Measurements from ENCODE around the gene ARL5A. TPM values are rescaled to one million over a fixed set of nuclear protein-coding genes. Genes with fewer than 3 reads are reported as not detected.

ARL5A gene
- total RNA-seq, 1 donor from 2014 or later = 30.3 TPM

- Mint-ChIP-seq H3K4me1 (ENCODE audit: low read depth, unreplicated experiment) (peaks cover 34% of the 10 kb centered on the region), H3K27ac (ENCODE audit: unreplicated experiment) (no peak overlapping the region), H3K36me3 (ENCODE audit: unreplicated experiment) (no peaks in the 10 kb centered on the region), H3K4me3 (ENCODE audit: unreplicated experiment) (no peak overlapping the region), H3K27me3 (ENCODE audit: unreplicated experiment) (no peaks in the 10 kb centered on the region), H3K9me3 (ENCODE audit: unreplicated experiment) (peaks cover 2% of the 10 kb centered on the region)
- TF ChIP-seq CTCF (IDR thresholded peaks at IDR 0.05; ENCODE audit: partially characterized antibody, unreplicated experiment) = no peak
- DNase-seq = no peak
Measured at GRCh38 chr2:151766437-151767153, 61.6 kb downstream of the ARL5A start.

- Mint-ChIP-seq H3K4me3 (ENCODE audit: unreplicated experiment) (peak overlapping the region; percentile 30), H3K9me3 (ENCODE audit: unreplicated experiment) (peaks cover 4% of the 10 kb centered on the region), H3K4me1 (ENCODE audit: low read depth, unreplicated experiment) (peaks cover 36% of the 10 kb centered on the region), H3K27me3 (ENCODE audit: unreplicated experiment) (no peaks in the 10 kb centered on the region), H3K36me3 (ENCODE audit: unreplicated experiment) (no peaks in the 10 kb centered on the region), H3K27ac (ENCODE audit: unreplicated experiment) (peak overlapping the region; percentile 8)
- DNase-seq = no peak
- TF ChIP-seq CTCF (IDR thresholded peaks at IDR 0.05; ENCODE audit: partially characterized antibody, unreplicated experiment) = no peak
Measured at GRCh38 chr2:151765760-151766410, 62.3 kb downstream of the ARL5A start.

GRCh38 chr2:151762694-151763093, 65.5 kb downstream of the ARL5A start:
- Mint-ChIP-seq H3K27me3 (ENCODE audit: unreplicated experiment) (no peaks in the 10 kb centered on the region), H3K4me1 (ENCODE audit: low read depth, unreplicated experiment) (peaks cover 47% of the 10 kb centered on the region), H3K9me3 (ENCODE audit: unreplicated experiment) (peaks cover 4% of the 10 kb centered on the region), H3K4me3 (ENCODE audit: unreplicated experiment) (no peak overlapping the region), H3K27ac (ENCODE audit: unreplicated experiment) (peak overlapping the region; percentile 66), H3K36me3 (ENCODE audit: unreplicated experiment) (no peaks in the 10 kb centered on the region)
- TF ChIP-seq CTCF (IDR thresholded peaks at IDR 0.05; ENCODE audit: partially characterized antibody, unreplicated experiment) = no peak
- DNase-seq = no peak

GRCh38 chr2:151761687-151762086, 66.5 kb downstream of the ARL5A start:
- H3K36me3 Mint-ChIP-seq (ENCODE audit: unreplicated experiment) = no peaks in the 10 kb centered on the region
- DNase-seq = no peak
- peaks cover 56% of the 10 kb centered on the region for H3K4me1 Mint-ChIP-seq (ENCODE audit: low read depth, unreplicated experiment)
- no peak for TF ChIP-seq CTCF (IDR thresholded peaks at IDR 0.05; ENCODE audit: partially characterized antibody, unreplicated experiment)
- no peak overlapping the region for H3K4me3 Mint-ChIP-seq (ENCODE audit: unreplicated experiment)
- no peaks in the 10 kb centered on the region for H3K27me3 Mint-ChIP-seq (ENCODE audit: unreplicated experiment)
- H3K9me3 Mint-ChIP-seq (ENCODE audit: unreplicated experiment) = peaks cover 4% of the 10 kb centered on the region
- no peak overlapping the region for H3K27ac Mint-ChIP-seq (ENCODE audit: unreplicated experiment)

- H3K36me3 Mint-ChIP-seq (ENCODE audit: unreplicated experiment) = no peaks in the 10 kb centered on the region
- no peak for DNase-seq
- peaks cover 55% of the 10 kb centered on the region for H3K4me1 Mint-ChIP-seq (ENCODE audit: low read depth, unreplicated experiment)
- no peak overlapping the region for H3K4me3 Mint-ChIP-seq (ENCODE audit: unreplicated experiment)
- H3K27ac Mint-ChIP-seq (ENCODE audit: unreplicated experiment) = no peak overlapping the region
- peaks cover 4% of the 10 kb centered on the region for H3K9me3 Mint-ChIP-seq (ENCODE audit: unreplicated experiment)
- TF ChIP-seq CTCF (IDR thresholded peaks at IDR 0.05; ENCODE audit: partially characterized antibody, unreplicated experiment) = no peak
- H3K27me3 Mint-ChIP-seq (ENCODE audit: unreplicated experiment) = no peaks in the 10 kb centered on the region
Measured at GRCh38 chr2:151761193-151761592, 67.0 kb downstream of the ARL5A start.
